Peyer's patch (tissue), 4 donors: ENCODE results near the gene LMO1. TPM values are rescaled to one million over a fixed set of nuclear protein-coding genes. Genes with fewer than 3 reads are reported as not detected.

Source experiments
- DNase-seq, 3 donors: peaks; one replicate each; pipeline ENCODE4 v3.0.0-alpha.2; 2017 to 2019
- H3K27ac ChIP-seq, 4 donors: fragments of 200-600 bp; sonication (generic); one replicate each; pipeline ENCODE4 v1.5.1; 2016 to 2019
- H3K27me3 ChIP-seq, 2 donors: fragments of 200-600 bp; sonication (generic); one replicate each; pipeline ENCODE4 v1.5.1; 2019
- H3K36me3 ChIP-seq, 3 donors: fragments of 200-600 bp; sonication (generic); one replicate each; pipeline ENCODE4 v1.5.1; 2016 to 2019
- H3K4me1 ChIP-seq, 4 donors: fragments of 200-600 bp; sonication (generic); one replicate each; pipeline ENCODE4 v1.5.1; 2016 to 2019
- H3K4me3 ChIP-seq, 4 donors: fragments of 200-600 bp; sonication (generic); 1 replicate in 3 of 4; 2 replicates in 1 of 4; pipeline ENCODE4 v1.5.1; 2016 to 2019; ENCODE audit warnings: mild to moderate bottlenecking in 1 of 4
- H3K9me3 ChIP-seq, 4 donors: fragments of 200-600 bp; sonication (generic); one replicate each; pipeline ENCODE4 v1.5.1; 2016 to 2019; ENCODE audit warnings: mild to moderate bottlenecking in 1 of 4
- CTCF ChIP-seq, 6 experiments: fragments of 450-650 bp in 4 of 6; fragments of 200-600 bp in 2 of 6; sonication (generic) in 1 of 6; IDR thresholded peaks; one replicate each; pipeline ENCODE4 v1.5.1; 2017 to 2019; ENCODE audit warnings: antibody characterized with exemption in 6 of 6, mild to moderate bottlenecking in 3 of 6, moderate library complexity in 1 of 6
- POLR2A ChIP-seq, 2 donors: fragments of 450-650 bp; IDR thresholded peaks; one replicate each; pipeline ENCODE4 v1.5.1; 2017; ENCODE audit warnings: antibody characterized with exemption in 2 of 2, mild to moderate bottlenecking in 2 of 2, moderate library complexity in 2 of 2
- total RNA-seq, 4 donors: library from RNA; depleted of rRNA; stranded (reverse); fragments of >200 nt; gene quantifications; one replicate each; pipeline ENCODE4 v1.1.0, GENCODE V29; 2016

Gene LMO1
- total RNA-seq, 4 donors from 2014 or later, result not detected

- H3K27me3 ChIP-seq, result no peaks in the 10 kb centered on the region
- no peak overlapping the region for H3K27ac ChIP-seq
- no peak for DNase-seq
- TF ChIP-seq CTCF (IDR thresholded peaks at IDR 0.05), result no peak
- TF ChIP-seq POLR2A (IDR thresholded peaks at IDR 0.05), result no peak
- no peak overlapping the region for H3K4me3 ChIP-seq
- no peaks in the 10 kb centered on the region for H3K36me3 ChIP-seq
- H3K9me3 ChIP-seq, result no peaks in the 10 kb centered on the region
- H3K4me1 ChIP-seq, result no peaks in the 10 kb centered on the region
Measured at GRCh38 chr11:8224711-8225110, 39.0 kb downstream of the LMO1 start.

GRCh38 chr11:8224161-8224591 is 39.5 kb downstream of the LMO1 start:
- H3K4me1 ChIP-seq, result no peaks in the 10 kb centered on the region
- TF ChIP-seq POLR2A (IDR thresholded peaks at IDR 0.05) (no peak), CTCF (IDR thresholded peaks at IDR 0.05) (no peak)
- H3K27me3 ChIP-seq, result no peaks in the 10 kb centered on the region
- no peak for DNase-seq
- no peak overlapping the region for H3K4me3 ChIP-seq
- H3K36me3 ChIP-seq, result no peaks in the 10 kb centered on the region
- H3K9me3 ChIP-seq, result no peaks in the 10 kb centered on the region
- H3K27ac ChIP-seq, result no peak overlapping the region

- TF ChIP-seq CTCF (IDR thresholded peaks at IDR 0.05) (no peak), POLR2A (IDR thresholded peaks at IDR 0.05) (no peak)
- H3K27ac ChIP-seq, result no peak overlapping the region
- no peak for DNase-seq
- no peaks in the 10 kb centered on the region for H3K9me3 ChIP-seq
- H3K36me3 ChIP-seq, result no peaks in the 10 kb centered on the region
- no peaks in the 10 kb centered on the region for H3K4me1 ChIP-seq
- no peak overlapping the region for H3K4me3 ChIP-seq
- no peaks in the 10 kb centered on the region for H3K27me3 ChIP-seq
Measured at GRCh38 chr11:8223513-8223900, 40.2 kb downstream of the LMO1 start.

GRCh38 chr11:8222820-8223512 is 40.7 kb downstream of the LMO1 start:
- no peak overlapping the region for H3K4me3 ChIP-seq
- no peaks in the 10 kb centered on the region for H3K27me3 ChIP-seq
- TF ChIP-seq CTCF (IDR thresholded peaks at IDR 0.05), result no peak
- no peak for TF ChIP-seq POLR2A (IDR thresholded peaks at IDR 0.05)
- H3K9me3 ChIP-seq, result no peaks in the 10 kb centered on the region
- no peak for DNase-seq
- no peak overlapping the region for H3K27ac ChIP-seq
- no peaks in the 10 kb centered on the region for H3K36me3 ChIP-seq
- no peaks in the 10 kb centered on the region for H3K4me1 ChIP-seq

GRCh38 chr11:8221917-8222495 is 41.7 kb downstream of the LMO1 start:
- H3K27me3 ChIP-seq, result no peaks in the 10 kb centered on the region

More at GRCh38 chr11:8221917-8222495, 41.7 kb downstream of the LMO1 start:
- DNase-seq, result no peak
- TF ChIP-seq CTCF (IDR thresholded peaks at IDR 0.05), result no peak
- TF ChIP-seq POLR2A (IDR thresholded peaks at IDR 0.05), result no peak
- H3K36me3 ChIP-seq, result no peaks in the 10 kb centered on the region
- no peak overlapping the region for H3K27ac ChIP-seq
- H3K4me3 ChIP-seq, result no peak overlapping the region
- H3K9me3 ChIP-seq, result no peaks in the 10 kb centered on the region
- H3K4me1 ChIP-seq, result no peaks in the 10 kb centered on the region
